Measurements from ENCODE around the gene ASXL1.
"Not testable (repeated sequence)": the region's sequence is repeated elsewhere in the genome, so short reads cannot be mapped to it uniquely, and the experiment has no call there.

The ASXL1 gene

DNA sequence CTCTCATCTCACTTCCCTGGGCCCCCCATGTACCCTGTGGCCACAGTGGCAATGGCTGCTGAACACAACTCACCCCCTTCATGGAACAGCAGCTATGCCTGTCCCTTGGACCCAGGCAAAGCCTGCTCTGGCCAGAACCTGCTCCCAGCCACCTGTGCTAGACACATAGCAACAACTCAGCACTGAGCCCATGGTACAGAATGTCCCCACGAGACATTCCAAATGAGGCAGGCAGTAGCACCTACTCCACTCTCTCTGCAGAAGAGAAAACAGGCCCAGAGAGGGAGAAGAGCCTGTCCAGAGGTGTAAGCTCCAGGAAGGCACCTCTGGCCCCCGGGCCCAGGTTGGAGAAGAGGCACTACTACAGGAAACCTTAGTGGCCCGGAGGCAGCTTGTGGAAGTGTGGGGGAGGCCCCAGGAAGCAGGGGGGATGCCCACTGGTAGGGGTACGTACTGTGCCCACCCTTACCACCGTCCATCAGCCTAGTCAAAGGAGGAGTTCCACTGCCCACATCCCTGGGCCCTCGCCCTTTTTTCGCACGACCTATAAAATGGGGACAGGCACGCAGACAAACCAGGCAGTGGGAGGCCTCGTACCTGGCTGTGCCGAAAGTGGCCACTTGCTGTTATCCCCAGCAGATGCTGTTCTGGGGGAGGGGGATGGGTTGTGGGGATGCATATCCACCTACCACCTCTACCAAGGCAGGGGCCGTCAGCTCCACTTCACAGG is 97.2 kb downstream of the ASXL1 start:
- no peak for DNase-seq

GRCh38 chr20:32455901-32456701 is 98.0 kb downstream of the ASXL1 start:
- no peak for DNase-seq

GRCh38 chr20:32456869-32457478 is 98.8 kb downstream of the ASXL1 start:
- DNase-seq: no peak

- DNase-seq: no peak
Observed at GRCh38 chr20:32457479-32457986, 99.4 kb downstream of the ASXL1 start.

GRCh38 chr20:32458061-32458836 is 100.1 kb downstream of the ASXL1 start:
- no peak for DNase-seq

GRCh38 chr20:32458837-32459220 is 100.7 kb downstream of the ASXL1 start:
- no peak for DNase-seq

GRCh38 chr20:32460231-32460630 is 102.1 kb downstream of the ASXL1 start:
- DNase-seq: no peak

- no peak for DNase-seq
Observed at GRCh38 chr20:32460683-32461320, 102.7 kb downstream of the ASXL1 start.

DNA sequence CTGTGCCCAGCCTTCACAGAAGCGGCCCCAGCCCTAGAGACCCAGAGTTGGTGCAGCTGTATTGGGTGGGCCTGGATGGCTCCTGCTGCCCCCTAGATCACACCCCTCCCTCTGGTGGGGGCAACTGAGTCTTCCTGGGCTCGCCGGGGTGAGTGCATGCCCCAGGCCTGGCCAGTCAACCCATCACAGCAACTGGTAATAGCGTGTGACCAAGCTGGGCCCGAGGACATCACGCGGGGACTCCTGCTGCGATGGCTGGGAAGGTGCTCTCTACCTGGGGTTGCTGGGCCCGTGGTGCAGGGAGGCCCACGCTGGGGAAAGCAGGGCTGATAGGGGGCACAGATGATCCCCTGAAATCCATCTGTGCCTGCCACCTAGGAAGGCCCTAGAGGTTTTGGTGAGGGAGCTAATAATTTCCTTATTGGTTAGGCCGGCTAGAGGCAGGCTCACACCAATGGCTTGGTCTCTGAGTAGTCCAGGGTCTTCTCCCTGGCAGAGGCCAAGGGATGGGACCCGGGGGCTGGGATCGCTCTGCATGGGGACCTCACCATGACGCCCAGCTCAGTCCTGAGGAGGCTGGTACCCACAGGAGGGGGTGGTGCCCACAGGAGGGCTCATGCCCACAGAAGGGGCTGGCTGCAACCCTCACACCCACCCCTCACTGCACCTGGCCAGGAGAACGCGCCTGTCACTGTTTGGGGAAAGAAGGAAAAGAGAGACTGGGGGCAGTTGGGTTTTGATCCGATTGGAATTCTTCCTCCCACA is 103.9 kb downstream of the ASXL1 start:
- no peak for DNase-seq

GRCh38 chr20:32462900-32463641 is 104.9 kb downstream of the ASXL1 start:
- DNase-seq: no peak

GRCh38 chr20:32463642-32464400 is 105.7 kb downstream of the ASXL1 start:
- no peak for DNase-seq

GRCh38 chr20:32464401-32465091 is 106.4 kb downstream of the ASXL1 start:
- no peak for DNase-seq

- DNase-seq: no peak
Observed at GRCh38 chr20:32465092-32465900, 107.2 kb downstream of the ASXL1 start.

DNA sequence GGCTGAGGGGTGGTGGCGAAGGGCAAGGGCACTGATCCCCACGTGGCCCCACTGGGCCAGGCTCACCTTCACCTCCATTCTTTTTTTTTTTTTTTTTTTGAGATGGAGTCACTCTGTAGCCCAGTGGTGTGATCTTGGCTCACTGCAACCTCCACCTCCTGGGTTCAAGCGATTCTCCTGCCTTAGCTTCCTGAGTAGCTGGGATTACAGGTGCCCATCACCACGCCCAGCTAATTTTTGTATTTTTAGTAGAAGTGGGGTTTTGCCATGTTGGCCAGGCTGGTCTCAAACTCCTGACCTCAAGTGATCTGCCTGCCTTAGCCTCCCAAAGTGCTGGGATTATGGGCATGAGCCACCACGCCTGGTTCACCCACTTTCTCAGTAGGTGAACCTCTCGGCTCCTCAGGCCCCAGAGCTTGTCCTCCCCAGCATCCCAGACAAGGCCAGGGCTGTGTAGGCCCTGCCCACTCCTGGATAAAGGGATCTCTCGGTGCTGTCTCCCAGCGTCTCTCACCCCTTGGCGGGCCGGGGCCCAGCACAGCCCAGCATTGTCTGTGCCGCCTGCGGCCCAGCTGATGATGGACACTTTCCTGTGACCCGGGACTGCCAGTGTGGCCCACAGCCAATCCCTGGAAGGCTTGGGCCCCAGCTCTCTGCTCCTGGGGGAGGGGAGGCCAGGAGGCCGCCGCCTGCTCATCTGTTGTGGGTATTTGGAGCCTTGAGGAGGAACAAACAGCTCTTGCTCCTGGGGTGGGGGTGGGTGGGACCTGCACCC is 108.0 kb downstream of the ASXL1 start:
- DNase-seq: not testable (repeated sequence)

GRCh38 chr20:32466739-32467505 is 108.8 kb downstream of the ASXL1 start:
- no peak for DNase-seq

DNA sequence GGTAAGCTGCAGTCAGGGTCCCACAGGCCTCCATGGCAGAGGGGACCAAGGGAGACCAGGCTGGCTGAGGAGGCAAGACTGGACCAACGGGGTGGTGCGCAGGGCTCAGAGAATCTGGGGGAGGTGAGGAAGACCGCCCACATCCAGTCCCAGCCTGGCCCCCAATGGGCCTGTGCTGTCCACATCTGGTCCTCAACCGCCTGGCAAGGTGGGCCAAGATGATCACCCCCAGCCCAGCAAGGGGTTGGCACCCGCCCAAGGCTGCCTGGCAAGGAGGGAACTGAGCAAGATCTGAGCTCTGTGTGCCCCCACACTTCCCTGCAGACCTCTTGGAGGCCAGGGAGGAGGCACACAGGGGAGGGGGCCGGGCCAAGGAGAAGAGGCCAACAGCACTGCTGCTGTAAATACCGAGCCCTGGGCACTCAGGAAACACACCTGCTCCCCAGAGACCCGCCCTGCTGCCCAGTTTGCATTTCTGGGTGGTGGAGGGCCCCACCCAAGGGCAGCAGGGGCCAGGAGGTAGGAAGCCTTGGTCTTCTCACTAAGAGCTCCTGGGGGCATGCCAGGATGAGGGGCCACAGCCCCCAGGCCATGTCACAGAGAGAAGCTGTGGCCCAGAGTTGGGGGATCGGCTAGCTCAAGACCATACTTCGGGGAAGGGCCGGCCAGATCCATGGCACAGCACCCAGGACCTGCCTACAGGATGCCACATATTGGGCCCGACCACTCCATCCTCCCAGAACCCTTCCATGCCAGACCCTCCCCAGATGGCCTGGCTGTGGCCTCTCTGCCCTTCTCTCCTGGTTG is 109.6 kb downstream of the ASXL1 start:
- no peak for DNase-seq
